Stimulated activated CD8-positive, alpha-beta memory T cell treated with anti-CD3 and anti-CD28 coated beads, Interleukin-2, amount 100 ng/mL, for 48 hours (primary cell): ENCODE measurements around the gene KIF17.

Experiments
- DNase-seq, 2 donors: peaks; one replicate each; pipeline ENCODE4 v3.0.0-alpha.2; 2020; ENCODE audit warnings: low read depth in 2 of 2

Gene KIF17

DNA sequence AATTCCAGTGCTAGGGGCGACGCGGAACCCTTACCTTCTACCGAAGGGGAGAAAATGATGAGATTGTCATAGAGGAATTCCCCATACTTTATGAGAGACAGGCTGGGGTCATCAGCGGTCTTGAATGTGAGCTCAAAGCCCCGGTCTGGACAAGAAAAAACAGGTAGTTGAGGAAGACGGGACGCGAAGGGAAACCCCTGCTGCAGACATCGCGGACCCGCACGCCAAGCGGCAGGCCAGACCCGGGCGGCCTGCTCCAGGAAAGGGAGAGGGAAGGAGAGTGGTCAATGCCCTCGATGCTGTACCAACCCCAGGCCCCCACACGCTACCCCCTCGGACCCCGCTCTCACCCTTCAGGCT lies 57.0 kb downstream of the KIF17 start:
- no peak for DNase-seq

DNA sequence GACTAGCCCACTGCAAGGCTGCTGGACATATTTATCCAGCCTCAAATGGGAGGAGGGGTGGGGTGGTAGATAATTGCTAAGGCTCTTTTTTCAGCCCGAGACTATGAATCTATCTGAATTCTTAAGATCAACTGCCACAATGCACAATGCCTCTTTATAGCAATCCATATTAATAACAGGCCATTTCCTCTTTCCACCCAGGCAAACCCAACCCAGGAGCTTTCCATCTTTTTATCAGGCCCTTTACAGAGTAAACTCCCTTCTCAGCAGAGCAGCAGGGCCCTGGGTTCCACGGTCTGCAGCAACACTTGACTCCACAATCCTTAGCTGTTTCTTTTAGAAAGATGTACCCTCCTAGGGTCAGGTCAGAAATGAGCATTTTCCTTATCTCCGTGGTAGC lies 57.4 kb downstream of the KIF17 start:
- DNase-seq = no peak

DNA sequence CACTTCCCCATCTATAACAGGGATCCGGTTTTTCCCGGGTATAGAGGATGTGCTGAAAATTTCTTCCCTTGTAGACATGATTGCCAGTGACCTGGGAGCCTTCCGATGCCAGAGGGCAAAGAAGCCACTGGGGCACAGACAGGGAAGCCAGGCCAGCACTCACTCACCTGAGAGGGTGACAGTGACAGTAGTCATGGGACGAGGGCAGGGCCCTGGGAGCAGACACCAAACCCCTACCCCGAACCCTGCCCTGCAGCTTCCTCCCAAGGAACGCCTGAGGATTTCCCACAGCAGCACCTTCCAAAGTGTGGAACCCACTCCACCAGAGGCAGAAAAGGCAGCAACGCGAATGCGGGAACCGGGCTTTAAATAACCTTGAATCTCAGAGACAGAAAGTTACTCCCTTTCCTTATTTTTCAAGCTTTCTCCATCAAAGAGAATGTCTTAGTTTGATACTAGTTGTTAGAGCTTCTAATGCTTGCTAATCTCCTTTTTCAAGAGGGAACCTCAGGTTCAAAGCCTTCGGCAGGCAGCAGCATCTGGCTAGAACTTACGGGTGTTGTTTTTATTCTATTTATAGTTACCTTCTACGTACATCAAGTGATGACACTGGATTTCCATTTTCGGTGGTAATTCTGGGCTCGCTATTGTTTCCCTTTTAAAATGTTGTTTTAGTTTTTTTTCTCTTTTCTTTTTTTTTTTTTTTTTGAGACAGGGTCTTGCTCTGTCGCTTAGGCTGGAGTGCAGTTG lies 59.5 kb downstream of the KIF17 start:
- no peak for DNase-seq

DNA sequence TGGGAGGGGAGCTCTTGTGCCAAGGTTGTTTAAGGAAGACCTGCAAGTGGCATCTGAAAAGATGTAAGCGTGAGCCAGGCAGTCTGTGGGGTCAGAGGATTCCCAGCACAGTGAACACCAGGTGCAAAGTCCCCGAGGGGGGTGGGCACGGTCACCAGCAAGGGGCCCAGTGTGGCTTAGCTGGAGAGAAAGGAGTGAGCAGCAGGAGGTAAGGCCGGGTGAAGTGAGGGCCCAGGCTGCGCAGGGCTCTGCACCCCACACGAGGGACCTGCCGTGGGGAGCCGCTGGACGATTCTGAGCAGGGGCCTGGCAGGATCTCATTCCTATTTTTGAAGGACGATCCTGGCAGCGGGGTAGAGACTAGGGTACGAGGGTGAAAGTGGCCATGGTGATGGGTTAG lies 60.8 kb downstream of the KIF17 start:
- no peak for DNase-seq

DNA sequence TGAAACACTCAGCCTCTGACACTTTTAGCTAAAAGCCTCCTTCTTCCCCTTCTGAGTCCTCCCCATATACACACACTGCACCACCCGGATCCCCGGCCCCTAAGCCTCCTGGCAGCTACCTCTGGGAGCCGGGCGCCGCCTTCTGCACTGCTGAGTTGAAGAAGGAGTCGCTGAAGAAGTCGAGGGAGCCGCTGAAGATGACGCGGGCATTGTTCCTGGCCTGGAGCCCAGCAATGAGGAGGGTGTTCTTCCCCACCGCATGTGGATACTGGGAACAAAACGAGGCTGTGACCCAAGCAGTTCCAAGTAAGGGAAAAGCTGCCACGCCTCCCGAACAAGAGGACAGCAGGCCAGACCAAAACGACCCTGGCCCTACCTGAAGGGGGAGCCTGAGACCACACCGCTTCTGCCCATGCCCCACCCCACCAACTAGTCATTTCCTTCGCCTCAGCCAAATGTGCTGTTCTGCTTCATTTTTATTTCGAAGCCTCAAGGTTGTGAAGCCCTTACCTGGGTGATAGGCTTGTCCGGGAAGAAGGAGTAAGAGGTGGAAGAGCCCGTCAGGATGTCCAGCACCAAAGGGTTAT lies 63.6 kb downstream of the KIF17 start:
- no peak for DNase-seq

DNA sequence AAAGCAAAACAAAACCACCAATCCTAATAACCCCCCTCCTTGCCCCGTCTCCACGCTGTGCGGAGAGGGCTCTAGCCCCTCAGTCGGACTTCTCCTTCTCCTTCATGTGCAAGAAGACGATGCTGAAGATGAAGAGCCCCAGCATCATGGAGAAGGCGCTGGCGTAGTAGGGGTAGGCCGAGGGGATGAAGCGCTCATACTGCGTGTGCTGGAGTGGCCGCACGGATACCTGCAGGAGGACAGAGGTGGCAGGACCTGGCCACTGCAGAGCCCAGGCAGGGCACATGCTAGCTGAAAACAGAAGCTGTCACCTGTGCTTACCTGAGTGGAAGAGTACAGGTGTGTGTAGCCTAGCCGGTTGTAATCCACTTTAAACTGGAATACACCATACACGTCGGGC lies 65.5 kb downstream of the KIF17 start:
- no peak for DNase-seq

DNA sequence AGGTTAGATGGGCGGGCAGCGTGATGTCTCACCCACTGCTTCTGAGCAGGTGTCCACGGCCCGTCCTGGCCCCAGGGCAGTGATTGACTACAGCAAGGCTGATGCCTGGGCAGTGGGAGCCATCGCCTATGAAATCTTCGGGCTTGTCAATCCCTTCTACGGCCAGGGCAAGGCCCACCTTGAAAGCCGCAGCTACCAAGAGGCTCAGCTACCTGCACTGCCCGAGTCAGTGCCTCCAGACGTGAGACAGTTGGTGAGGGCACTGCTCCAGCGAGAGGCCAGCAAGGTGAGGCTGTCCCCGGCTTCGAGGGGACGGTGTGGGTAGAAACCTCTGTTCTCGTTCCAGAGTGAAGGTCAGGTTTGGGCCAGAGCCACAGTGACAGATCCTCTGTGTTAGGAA lies 68.9 kb downstream of the KIF17 start:
- DNase-seq = no peak

DNA sequence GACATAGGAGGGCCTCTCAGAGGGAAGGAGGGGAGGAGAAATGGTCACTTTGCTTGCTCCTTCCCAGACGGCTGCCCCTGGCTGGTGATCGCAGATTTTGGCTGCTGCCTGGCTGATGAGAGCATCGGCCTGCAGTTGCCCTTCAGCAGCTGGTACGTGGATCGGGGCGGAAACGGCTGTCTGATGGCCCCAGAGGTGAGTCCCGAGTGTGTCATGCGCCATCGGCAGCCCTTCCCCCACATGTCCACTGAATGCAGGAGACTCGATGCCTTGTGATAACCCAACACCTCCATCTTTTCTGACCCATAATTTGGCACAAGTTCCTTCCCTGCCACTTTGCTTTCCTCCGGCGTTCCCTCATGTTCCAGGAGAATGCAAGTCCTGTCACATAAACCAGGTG lies 69.4 kb downstream of the KIF17 start:
- no peak for DNase-seq

DNA sequence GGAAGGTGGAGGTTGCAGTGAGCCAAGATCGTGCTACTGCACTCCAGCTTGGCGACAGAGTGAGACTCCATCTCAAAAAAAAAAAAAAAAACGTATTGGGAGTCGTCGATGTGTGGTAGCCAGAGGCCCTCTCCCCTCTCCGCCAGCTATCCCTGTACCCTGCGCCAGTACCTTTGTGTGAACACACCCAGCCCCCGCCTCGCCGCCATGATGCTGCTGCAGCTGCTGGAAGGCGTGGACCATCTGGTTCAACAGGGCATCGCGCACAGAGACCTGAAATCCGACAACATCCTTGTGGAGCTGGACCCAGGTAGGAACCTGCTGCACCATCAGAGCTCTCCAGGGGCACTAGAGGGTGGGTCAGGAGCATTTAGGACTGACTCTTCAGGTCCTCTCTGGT lies 72.4 kb downstream of the KIF17 start:
- no peak for DNase-seq

DNA sequence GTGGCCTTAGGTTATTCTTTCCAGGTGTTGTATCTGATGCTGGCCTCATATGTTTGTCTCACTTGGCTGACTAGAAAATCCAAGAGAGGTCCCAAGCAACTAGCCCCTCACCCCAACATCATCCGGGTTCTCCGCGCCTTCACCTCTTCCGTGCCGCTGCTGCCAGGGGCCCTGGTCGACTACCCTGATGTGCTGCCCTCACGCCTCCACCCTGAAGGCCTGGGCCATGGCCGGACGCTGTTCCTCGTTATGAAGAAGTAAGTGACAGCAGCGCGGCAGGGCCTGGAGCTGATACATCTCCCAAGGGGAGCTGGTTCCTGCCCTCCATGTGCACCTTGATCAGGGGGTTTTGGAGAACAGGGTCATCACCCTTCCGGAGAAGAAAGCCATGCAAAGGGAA lies 73.4 kb downstream of the KIF17 start:
- no peak for DNase-seq

DNA sequence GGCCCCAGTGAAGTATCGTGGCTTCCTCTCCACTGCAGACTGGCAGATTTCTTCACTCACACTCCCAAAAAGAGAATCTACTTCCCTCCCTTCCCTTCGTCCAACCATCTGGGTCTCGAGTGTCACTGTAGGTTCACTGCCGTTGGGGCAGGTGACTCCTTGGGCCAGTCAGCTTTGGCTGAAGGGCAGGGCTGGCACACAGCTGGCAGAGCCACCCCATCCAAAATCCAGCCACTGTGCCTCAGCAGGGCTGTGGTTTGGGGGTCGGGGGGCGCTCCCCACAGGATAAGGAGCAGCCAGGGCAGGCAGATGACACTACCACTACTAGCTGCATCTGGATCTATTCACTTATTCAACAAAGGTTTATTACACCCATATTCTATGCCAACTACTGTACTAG lies 74.7 kb downstream of the KIF17 start:
- no peak for DNase-seq

DNA sequence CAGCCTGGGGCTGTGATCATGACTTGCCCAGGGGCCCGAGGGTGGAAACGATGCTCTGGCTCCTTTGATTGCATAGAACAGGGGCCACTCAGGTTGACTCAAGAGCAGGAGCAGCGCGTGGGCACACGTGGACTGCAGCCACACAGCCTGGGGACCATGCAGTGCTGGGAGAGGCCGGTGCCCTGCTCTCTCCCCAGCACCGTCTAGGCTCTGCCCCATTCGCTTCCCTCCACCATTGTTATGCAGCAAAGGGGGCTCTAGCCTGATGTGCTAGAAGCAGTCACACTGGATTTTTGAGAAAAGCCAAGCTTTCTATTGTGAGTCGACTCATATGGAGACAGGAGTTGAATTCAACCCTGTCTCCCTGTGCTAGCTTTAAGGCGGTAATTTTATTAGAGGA lies 75.8 kb downstream of the KIF17 start:
- no peak for DNase-seq

DNA sequence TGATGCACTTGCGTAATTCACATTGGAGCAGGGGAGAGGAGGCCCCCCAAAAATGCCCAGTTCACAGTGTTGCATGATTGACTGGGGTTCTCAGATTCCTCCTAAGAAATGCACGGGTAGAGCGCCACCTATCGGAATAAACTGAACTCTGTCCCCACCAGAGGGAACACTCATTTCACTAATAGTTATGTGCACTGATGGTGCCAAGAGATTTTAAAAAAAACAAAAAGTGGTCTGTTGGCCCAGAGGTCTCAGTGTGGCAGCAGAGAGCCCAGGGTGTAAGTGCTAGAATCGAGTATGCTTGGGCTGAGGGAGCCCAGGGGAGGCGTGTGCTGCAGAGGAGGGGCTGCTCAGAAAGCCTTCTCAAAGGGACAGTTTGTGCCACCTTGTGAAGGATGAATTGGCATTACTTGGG lies 77.6 kb downstream of the KIF17 start:
- DNase-seq = peak in 1 of 2 donors; percentile 38

DNA sequence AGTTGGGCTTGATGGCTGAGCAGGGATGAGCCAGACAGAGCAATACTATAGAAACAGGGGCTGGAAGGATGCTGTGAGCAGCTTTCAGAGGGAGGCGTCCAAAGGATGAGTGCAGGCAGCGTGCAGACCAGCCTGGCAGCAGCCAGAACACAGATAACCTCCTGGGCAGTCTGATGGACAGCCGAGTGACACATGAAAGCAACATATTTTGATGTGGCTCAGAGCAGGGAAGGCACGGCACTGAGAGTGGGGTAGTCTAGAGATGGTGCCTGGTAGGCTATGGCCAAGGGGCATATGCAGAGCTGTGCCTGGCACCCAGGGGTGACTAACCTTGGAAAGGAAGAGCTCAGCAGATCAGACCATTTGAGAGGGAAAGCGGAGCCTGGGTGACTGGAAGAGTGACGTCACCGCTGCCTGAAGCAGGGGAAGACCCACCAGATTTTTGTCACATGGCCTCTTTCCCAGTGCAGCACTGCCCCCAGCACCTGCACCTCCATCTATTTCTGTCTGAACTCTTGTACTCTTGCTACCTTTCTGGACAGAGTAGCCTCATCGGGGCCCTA lies 80.9 kb downstream of the KIF17 start:
- no peak for DNase-seq

DNA sequence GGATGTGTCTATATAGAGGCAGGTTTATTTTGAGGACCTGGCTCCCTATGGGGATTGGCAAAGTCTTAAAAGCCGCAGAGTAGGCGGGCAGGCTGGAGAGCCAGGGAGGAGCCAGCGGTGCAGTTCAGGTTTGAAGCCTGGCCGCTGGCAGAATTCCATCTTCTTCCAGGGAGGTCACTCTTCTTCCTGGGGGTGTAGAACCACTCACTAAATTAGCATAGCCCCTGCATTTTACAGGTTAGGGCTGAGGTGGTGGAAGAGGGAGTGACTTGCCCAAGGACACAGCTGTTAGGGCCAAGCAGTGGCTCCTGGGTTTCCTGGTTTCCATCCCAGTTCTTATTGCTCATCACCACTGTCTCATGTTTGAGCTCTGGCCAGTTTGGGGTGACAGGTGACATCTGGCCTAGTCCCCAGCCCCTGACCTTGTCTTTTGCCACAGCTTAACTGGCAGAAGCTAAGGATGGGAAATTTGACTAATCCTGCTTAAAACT lies 83.2 kb downstream of the KIF17 start:
- DNase-seq = no peak

DNA sequence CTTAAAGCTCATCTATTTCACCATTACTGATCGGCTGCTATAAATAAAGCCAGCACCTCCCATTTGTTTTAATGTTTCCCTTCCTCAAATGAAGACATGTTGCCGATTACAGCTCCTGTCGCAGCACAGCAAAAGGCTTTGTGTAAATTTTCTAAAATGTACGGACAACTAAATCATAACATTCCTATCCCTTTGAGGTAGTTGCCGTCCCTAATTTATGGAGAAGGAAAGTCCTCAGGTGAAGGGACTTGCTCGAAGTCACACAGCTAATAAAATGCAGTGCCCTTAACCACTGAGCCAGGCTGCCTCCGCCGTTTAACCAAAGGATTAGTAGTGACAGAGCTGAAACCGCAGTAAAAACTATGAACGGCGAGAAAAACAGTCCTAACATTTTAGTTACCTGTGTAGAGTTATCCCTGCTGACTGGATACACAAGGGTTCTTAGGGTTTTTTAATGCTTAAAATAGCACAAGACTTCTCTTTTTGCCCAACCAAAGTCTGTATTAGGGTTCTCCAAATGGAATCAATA lies 83.7 kb downstream of the KIF17 start:
- no peak for DNase-seq

DNA sequence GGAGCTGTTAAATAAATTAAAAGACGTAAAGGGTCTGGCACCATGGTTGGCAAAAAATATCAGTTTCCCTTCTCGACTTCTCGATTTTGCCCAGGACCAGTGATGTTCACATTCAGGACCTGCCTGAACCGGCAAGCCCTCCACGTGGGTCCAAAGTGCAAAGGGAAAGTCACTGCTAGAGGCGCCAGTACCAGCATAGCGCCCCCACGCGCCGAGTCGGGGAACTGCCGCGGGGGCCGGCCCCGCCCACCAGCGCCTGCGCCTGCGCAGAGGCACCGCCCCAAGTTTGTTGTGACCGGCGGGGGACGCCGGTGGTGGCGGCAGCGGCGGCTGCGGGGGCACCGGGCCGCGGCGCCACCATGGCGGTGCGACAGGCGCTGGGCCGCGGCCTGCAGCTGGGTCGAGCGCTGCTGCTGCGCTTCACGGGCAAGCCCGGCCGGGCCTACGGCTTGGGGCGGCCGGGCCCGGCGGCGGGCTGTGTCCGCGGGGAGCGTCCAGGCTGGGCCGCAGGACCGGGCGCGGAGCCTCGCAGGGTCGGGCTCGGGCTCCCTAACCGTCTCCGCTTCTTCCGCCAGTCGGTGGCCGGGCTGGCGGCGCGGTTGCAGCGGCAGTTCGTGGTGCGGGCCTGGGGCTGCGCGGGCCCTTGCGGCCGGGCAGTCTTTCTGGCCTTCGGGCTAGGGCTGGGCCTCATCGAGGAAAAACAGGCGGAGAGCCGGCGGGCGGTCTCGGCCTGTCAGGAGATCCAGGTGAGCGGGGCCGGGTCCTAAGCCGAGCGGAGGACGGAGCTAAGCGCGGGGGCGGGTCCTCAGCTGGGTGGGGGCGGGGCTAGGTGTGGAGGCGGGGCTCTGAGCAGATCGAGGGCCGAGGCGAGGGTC lies 84.4 kb downstream of the KIF17 start, which contains the start of gene PINK1:
TSS of gene PINK1 (plus strand) at position 269 of the 875 bp plus-strand sequence. CDS start at position 360, 91 bp downstream.
- peak; percentile 70 to 79 for DNase-seq

DNA sequence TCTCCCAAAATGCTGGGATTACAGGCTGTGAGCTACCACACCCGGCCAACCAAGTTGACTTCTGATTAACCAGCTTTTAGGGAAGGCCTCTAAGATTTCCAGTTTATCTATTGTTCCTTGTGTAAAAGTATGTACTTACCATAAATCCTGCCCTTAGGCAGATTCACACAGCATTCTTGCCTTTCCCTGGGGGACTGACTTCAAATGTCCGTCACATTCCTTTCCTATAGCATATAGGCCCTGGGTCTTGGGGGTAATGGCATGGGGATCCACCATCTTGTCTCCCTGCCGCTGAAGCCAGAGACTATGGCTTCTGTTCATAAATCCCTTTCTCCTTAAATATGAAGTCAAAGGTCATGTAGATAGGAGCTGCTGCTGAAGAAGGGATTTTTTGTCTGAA lies 85.4 kb downstream of the KIF17 start:
- DNase-seq = no peak

DNA sequence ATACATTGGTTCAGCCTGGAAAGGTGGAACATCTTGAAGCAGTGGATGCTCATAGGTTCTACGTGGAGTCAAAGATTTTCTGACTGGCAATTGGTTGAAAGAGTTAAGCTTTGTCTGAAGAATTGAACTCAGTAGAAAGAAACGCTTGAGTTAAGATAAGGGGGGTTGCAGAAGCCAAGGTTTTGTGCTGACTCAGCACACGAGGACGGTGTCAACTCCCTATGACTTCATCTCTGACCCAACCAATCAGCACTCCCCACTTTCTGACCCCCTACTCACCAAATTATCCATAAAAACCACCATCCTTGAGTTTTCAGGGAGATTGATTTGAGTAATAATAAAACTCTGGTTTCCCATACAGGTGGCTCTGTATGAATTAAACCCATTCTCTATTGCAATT lies 87.1 kb downstream of the KIF17 start:
- DNase-seq = no peak

DNA sequence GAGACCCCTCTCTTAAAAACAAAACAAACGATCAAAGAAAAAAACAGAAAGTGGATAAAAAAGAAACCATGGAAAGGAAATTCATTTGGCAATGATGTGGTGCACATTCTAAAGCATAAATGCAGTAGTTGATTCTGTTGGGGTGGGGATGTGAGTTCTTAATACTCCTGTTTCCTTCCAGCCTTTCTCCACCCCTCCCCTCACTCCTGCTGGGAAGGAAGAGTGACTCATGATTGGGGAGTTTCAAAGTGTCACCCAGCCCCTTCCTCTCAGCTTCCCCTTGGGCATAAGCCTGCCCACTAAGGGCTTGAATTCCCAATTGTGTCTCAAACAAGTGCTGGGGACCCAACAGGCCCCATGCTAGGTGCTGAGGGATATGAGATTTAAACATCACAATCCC lies 91.3 kb downstream of the KIF17 start:
- no peak for DNase-seq

DNA sequence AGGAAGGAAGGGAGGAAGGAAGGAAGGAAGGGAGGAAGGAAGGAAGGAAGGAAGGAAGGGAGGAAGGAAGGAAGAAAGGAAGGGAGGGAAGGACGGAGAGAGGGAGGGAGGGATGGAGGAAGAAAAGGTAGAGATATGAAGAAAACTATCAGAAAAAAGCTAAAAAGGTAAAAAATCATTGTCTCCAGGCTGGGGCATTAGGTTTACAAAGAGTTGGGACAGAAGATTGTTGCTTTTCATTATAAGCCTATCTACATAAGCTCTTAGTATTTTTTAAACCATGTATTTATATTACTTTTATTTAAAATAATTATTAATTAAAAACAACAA lies 91.7 kb downstream of the KIF17 start:
- no peak for DNase-seq
